ENCODE measurements around the gene ITPK1.

DNA sequence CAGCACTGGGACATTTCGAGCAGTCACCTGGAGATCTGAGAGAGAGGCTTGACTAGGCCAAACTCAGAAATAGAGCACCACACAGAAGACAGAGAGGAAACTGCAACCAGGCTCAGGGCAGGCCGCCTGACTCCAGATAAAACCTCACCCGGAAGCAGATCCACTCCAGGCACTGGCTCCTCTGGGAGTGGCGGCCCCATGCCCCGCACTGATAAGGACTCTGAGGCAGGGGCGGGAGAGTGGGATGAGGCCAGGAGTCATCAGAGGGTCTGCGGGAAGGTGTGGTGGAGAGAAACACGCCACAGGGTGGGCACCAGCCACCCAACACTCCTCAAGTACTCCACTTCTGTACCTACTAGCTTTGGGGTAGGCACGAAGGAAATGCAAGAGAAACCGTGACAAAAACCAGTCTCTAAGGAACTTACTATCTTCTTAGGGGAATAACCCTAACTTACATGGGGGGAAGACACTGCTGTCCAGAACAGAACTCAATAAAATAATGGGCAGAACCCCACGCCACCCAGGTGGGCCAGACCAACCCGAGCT lies 121.5 kb downstream of the ITPK1 start:
- TF ChIP-seq, protein P1, sequence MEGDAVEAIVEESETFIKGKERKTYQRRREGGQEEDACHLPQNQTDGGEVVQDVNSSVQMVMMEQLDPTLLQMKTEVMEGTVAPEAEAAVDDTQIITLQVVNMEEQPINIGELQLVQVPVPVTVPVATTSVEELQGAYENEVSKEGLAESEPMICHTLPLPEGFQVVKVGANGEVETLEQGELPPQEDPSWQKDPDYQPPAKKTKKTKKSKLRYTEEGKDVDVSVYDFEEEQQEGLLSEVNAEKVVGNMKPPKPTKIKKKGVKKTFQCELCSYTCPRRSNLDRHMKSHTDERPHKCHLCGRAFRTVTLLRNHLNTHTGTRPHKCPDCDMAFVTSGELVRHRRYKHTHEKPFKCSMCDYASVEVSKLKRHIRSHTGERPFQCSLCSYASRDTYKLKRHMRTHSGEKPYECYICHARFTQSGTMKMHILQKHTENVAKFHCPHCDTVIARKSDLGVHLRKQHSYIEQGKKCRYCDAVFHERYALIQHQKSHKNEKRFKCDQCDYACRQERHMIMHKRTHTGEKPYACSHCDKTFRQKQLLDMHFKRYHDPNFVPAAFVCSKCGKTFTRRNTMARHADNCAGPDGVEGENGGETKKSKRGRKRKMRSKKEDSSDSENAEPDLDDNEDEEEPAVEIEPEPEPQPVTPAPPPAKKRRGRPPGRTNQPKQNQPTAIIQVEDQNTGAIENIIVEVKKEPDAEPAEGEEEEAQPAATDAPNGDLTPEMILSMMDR (IDR thresholded peaks at IDR 0.05), result no peak
- TF ChIP-seq RAD21 (IDR thresholded peaks at IDR 0.05; ENCODE audit: low read length), result no peak
- TF ChIP-seq CHD2 (IDR thresholded peaks at IDR 0.05; ENCODE audit: low read length, partially characterized antibody), result no peak
- no peak for TF ChIP-seq EZH2phosphoT487 (IDR thresholded peaks at IDR 0.05; ENCODE audit: borderline replicate concordance, low read depth)
- TF ChIP-seq, protein P2, sequence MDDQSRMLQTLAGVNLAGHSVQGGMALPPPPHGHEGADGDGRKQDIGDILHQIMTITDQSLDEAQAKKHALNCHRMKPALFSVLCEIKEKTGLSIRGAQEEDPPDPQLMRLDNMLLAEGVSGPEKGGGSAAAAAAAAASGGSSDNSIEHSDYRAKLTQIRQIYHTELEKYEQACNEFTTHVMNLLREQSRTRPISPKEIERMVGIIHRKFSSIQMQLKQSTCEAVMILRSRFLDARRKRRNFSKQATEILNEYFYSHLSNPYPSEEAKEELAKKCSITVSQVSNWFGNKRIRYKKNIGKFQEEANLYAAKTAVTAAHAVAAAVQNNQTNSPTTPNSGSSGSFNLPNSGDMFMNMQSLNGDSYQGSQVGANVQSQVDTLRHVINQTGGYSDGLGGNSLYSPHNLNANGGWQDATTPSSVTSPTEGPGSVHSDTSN (IDR thresholded peaks at IDR 0.05), result no peak
- no peak for TF ChIP-seq POLR2AphosphoS5 (IDR thresholded peaks at IDR 0.05; ENCODE audit: low read depth, low read length)
- TF ChIP-seq NFIC (IDR thresholded peaks at IDR 0.05; ENCODE audit: borderline replicate concordance), result no peak
- TF ChIP-seq GABPA (IDR thresholded peaks at IDR 0.05; ENCODE audit: low read depth), result no peak
- TF ChIP-seq, protein P3, sequence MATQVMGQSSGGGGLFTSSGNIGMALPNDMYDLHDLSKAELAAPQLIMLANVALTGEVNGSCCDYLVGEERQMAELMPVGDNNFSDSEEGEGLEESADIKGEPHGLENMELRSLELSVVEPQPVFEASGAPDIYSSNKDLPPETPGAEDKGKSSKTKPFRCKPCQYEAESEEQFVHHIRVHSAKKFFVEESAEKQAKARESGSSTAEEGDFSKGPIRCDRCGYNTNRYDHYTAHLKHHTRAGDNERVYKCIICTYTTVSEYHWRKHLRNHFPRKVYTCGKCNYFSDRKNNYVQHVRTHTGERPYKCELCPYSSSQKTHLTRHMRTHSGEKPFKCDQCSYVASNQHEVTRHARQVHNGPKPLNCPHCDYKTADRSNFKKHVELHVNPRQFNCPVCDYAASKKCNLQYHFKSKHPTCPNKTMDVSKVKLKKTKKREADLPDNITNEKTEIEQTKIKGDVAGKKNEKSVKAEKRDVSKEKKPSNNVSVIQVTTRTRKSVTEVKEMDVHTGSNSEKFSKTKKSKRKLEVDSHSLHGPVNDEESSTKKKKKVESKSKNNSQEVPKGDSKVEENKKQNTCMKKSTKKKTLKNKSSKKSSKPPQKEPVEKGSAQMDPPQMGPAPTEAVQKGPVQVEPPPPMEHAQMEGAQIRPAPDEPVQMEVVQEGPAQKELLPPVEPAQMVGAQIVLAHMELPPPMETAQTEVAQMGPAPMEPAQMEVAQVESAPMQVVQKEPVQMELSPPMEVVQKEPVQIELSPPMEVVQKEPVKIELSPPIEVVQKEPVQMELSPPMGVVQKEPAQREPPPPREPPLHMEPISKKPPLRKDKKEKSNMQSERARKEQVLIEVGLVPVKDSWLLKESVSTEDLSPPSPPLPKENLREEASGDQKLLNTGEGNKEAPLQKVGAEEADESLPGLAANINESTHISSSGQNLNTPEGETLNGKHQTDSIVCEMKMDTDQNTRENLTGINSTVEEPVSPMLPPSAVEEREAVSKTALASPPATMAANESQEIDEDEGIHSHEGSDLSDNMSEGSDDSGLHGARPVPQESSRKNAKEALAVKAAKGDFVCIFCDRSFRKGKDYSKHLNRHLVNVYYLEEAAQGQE (IDR thresholded peaks at IDR 0.05; ENCODE audit: low read depth, low read length), result no peak
- TF ChIP-seq SIN3A (IDR thresholded peaks at IDR 0.05; ENCODE audit: borderline replicate concordance, low read depth, low read length), result no peak
- TF ChIP-seq NRF1 (IDR thresholded peaks at IDR 0.05; ENCODE audit: low read depth, low read length), result no peak

Data from SK-N-SH (cell line).